Stimulated activated CD4-positive, alpha-beta T cell treated with anti-CD3 and anti-CD28 coated beads, Interleukin-1b, Interleukin-23, amount 100 ng/mL, for 1 hour (primary cell): Measurements from ENCODE around the gene CYRIA.

ENCODE experiments used
- DNase-seq, 2 donors: peaks; one replicate each; pipeline ENCODE4 v3.0.0-alpha.2; 2020; ENCODE audit warnings: low read depth in 2 of 2

CYRIA gene

DNA sequence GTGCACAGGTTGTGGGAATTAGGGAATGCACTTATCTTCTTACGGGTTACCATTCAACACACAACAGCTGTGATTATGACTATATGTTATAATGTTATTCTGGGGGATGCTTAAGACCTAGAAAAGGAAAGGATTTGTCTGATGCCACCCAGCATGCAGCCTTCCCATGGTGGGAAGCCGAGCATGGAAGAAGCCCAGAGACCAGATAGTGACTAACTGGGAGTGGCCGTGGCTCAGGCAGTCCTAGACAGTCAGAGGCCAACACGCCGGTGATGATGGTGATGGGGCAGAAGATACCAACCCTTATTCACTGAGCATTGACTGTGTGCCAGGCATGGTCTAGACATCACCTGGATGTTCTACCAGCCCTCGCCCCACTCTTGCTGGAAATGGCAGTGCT, 35.9 kb downstream of the CYRIA start:
- no peak for DNase-seq

DNA sequence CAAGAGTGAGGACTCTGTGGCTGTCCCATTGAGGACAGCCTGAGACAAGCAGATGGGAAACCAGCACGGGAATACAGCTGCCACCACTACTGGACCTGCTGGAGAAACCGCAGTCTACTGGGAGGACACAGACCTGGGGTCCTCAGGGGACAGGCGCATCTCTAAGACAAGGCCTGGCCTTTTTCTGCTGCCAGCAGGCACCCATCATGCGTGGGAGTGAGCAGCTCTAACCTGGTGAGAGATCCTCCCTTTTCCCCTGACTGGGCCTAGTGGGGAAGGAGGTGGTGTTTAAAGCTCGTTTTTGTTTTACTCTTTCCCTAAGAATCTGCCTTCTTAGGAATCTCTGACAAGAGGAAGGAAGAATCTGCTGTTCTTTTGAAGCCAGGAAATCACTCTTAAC, 36.6 kb downstream of the CYRIA start:
- no peak for DNase-seq

DNA sequence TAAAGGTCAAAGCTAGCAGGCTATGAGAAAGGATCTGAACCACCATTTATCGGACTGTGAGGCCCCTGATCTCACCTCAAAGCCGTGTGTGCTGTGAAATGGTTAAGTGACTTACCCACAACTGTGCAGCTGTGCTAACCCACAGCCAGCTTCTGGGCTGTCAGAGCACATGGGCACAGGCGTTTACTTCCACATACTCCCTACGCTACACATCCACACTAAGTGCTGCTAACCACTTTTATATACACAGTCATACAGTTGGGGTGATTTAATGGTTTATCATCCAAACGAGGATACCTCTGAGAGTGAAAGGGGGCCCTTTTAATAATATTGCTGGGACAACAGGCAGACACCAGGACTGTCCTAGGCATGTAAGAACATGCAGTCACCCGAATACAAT, 37.3 kb downstream of the CYRIA start:
- no peak for DNase-seq

GRCh38 chr2:16626997-16627605, 38.5 kb downstream of the CYRIA start:
- DNase-seq: no peak

- DNase-seq: no peak
These were observed 39.1 kb downstream of the CYRIA start for GRCh38 chr2:16626497-16626896.

- no peak for DNase-seq
These were observed 39.9 kb downstream of the CYRIA start for GRCh38 chr2:16625759-16626158.

DNA sequence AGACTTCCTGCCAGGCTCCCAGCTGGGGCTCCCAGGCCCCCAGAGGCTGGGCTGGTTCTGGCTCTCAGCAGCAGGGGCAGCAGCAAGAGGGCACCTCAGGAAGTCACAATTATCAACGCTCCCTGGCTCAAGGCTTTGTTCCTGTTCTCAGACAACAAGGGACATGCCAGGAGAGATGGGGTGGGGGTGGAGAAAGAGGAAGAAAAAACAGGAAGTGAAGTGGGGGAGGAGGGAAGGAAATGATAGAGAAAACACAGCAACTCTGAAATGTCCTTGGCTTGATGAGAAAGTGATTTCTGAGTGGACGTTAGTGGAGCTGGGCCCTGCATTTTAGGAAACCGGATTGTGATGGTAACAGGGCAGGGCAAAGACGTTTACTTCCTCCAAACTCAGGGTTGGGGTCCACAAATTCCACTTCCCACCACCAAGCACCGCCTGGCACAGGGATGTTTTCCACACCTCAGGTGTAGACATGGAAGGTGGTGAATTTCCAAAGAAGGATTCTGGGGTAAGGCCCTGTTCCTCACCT, 40.4 kb downstream of the CYRIA start:
- no peak for DNase-seq

DNA sequence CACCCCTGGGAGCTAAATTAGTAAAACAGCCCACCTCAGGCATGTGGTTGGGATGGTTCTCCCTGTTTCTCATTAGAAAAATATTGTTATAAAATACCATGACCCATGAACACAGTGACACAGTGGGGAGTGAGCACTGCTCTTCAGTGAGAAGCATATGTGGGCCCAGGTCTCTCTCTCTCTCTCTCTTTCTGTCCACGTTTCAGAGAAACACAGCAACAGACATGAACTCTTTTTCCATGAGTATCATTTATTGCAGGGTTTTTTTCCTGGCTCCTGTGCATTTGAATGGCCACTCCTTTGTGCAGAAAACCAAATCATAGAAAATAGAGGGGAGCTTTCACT, 41.2 kb downstream of the CYRIA start:
- no peak for DNase-seq

- DNase-seq: no peak
These were observed 41.8 kb downstream of the CYRIA start for GRCh38 chr2:16623564-16624435.

GRCh38 chr2:16623031-16623430, 42.6 kb downstream of the CYRIA start:
- DNase-seq: no peak

DNA sequence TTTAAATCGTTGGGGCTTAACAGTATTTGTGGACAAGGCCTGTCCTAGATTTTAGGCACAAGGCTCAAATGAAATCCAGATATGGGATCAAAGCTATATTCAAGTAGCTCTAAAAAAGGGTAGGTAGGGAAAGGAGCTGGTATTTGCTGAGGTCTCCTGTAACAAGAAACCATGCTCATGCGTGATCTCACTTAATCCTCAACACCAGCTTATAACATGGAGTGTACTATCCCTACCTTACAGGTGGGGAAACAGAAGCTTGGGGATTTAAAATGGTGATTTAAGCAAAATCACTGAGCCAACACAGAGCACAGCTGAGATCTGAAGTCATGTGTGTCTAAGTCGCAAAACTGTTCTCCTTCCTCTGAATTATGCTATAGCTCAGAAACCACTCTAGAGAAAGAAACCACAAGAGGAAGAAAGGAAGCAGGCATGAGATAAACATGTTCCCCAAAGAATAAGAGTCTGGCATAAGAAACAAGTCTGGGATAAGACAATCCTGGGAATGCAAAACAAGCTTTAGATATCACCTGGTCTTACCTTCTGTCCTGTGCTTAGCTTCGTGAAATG, 43.1 kb downstream of the CYRIA start:
- DNase-seq: no peak

- DNase-seq: no peak
These were observed 44.3 kb downstream of the CYRIA start for GRCh38 chr2:16621316-16621715.

GRCh38 chr2:16620590-16620989, 45.0 kb downstream of the CYRIA start:
- no peak for DNase-seq

GRCh38 chr2:16619576-16620245, 45.9 kb downstream of the CYRIA start:
- DNase-seq: no peak

DNA sequence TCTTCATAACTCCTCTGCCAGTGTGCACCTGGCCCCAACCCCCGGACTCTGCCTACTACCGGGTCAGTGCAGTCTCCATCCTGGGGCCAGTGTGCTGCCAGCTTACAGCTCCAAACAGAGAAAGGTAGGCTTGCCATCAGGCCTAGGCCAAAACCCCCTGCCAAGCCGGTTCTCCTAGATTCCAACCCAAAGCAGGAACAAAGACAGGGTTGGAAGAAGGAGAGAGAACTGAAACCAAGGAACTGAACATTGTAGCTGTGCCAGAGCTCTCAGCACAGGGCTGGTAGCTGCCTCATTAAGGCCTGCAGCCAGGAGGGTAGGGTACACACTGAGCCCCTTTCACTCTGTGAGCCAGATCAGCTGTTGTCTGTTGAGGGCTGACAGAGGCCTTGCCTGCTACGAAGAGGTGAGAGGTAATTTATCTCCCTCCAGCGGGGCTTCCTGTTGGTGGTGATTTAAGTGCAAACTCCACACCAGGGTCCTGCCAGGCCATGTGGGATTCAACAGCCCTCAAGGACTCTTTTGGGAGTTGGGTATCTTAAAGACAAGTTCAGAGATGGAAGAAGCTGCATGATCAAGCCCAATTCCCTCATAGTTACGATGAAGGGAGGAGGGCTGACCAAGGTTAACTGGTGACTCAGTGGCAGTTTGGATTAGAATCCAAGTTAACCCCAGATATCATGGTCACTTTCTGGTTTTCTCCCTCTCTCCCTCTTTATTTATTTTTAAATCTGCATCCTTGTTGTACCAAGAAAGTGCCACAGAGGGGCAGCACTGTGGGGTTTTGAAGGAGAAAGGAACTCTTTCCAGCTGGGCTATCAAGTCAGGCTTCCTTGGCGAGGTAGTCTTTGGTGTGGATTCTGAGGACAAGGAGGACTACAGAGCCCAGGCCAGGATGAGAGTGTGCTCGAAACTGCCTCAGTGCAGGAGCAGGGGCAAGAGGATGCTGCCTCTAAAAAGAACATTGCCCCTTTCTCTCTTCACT, 48.1 kb downstream of the CYRIA start:
- no peak for DNase-seq
